ENCODE results near the gene PCDHA1.
"Not testable (repeated sequence)": the region's sequence is repeated elsewhere in the genome, so short reads cannot be mapped to it uniquely, and the experiment has no call there.

PCDHA1 gene

DNA sequence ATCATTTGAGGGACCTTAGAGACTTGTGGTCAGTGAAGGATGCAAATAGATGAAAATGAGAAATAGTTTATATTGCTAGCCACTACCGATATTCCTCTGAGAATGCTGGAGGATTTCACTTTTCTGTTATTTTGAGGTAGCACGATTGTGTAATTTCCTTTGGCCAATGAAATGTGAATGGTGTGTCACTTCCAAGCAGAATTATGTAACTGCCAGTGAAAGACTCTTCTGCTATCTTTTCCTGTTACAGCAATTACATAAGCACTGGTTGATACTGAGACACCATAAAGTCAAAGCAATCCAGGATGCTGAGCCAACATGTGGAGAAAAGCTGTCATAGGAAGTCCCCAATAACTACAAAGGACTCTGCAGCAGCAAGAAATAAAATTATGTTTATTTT, 5.1 kb downstream of the PCDHA1 start:
- Histone ChIP-seq H3K4me1 (ENCODE audit: insufficient read depth, poor library complexity, severe bottlenecking) (no peaks in the 10 kb centered on the region), H3K36me3 (ENCODE audit: low read depth) (no peaks in the 10 kb centered on the region), H3K9me3 (ENCODE audit: severe bottlenecking) (peaks cover 16% of the 10 kb centered on the region), H3K4me3 (ENCODE audit: severe bottlenecking) (no peak overlapping the region), H3K27me3 (ENCODE audit: insufficient read depth, poor library complexity, severe bottlenecking) (peaks cover 63% of the 10 kb centered on the region), H3K27ac (ENCODE audit: poor library complexity, severe bottlenecking) (no peak overlapping the region)
- DNase-seq (ENCODE audit: low spot score), result no peak
- TF ChIP-seq, protein P1, sequence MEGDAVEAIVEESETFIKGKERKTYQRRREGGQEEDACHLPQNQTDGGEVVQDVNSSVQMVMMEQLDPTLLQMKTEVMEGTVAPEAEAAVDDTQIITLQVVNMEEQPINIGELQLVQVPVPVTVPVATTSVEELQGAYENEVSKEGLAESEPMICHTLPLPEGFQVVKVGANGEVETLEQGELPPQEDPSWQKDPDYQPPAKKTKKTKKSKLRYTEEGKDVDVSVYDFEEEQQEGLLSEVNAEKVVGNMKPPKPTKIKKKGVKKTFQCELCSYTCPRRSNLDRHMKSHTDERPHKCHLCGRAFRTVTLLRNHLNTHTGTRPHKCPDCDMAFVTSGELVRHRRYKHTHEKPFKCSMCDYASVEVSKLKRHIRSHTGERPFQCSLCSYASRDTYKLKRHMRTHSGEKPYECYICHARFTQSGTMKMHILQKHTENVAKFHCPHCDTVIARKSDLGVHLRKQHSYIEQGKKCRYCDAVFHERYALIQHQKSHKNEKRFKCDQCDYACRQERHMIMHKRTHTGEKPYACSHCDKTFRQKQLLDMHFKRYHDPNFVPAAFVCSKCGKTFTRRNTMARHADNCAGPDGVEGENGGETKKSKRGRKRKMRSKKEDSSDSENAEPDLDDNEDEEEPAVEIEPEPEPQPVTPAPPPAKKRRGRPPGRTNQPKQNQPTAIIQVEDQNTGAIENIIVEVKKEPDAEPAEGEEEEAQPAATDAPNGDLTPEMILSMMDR (IDR thresholded peaks at IDR 0.05; ENCODE audit: poor library complexity, severe bottlenecking), result no peak
- ATAC-seq (ENCODE audit: low read depth), result no peak

DNA sequence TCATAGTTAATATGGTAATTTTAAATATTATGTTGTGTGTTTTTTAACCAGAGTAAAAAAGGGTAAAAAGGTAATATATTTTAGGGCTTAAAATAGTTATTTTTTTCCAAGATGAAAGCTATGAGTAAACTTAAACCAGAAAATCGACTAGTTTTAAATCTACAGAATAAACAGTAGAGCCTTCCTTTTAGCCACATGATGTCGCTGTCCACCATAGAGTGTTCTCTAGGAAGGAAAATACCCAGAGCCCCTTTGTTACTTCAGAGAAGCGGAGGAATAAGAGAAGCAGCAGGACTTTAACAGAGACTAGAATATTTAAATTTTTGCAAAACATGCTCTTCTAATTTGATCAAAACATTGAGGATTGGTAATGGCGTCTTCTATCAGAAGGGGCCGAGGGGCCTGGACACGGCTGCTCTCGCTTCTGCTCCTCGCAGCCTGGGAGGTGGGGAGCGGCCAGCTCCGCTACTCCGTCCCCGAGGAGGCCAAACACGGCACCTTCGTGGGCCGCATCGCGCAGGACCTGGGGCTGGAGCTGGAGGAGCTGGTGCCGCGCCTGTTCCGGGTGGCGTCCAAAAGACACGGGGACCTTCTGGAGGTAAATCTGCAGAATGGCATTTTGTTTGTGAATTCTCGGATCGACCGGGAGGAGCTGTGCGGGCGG, 8.8 kb downstream of the PCDHA1 start, which contains the start of gene PCDHA2:
TSS of gene PCDHA2 (plus strand) at position 258 of the 664 bp plus-strand sequence.
- TF ChIP-seq, protein P1 (IDR thresholded peaks at IDR 0.05; ENCODE audit: poor library complexity, severe bottlenecking), result no peak
- Histone ChIP-seq H3K27ac (ENCODE audit: poor library complexity, severe bottlenecking) (no peak within 1 kb of the TSS), H3K4me1 (ENCODE audit: insufficient read depth, poor library complexity, severe bottlenecking) (no peaks in the 10 kb centered on the region), H3K27me3 (ENCODE audit: insufficient read depth, poor library complexity, severe bottlenecking) (peaks cover 41% of the 10 kb centered on the region), H3K4me3 (ENCODE audit: severe bottlenecking) (no peak within 1 kb of the TSS), H3K9me3 (ENCODE audit: severe bottlenecking) (peaks cover 4% of the 10 kb centered on the region), H3K36me3 (ENCODE audit: low read depth) (no peaks in the 10 kb centered on the region)
- DNase-seq (ENCODE audit: low spot score), result no peak
- no peak for ATAC-seq (ENCODE audit: low read depth)

DNA sequence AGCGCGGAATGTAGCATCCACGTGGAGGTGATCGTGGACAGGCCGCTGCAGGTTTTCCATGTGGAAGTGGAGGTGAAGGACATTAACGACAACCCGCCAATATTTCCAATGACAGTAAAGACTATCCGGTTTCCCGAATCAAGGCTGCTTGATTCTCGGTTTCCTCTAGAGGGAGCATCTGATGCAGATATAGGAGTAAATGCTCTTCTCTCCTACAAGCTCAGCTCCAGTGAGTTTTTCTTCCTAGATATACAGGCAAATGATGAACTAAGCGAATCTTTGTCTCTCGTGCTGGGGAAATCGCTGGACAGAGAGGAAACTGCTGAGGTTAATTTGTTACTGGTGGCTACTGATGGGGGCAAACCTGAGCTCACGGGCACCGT, 9.3 kb downstream of the PCDHA1 start:
- ATAC-seq (ENCODE audit: low read depth) (no peak; the same call in 2 of the 3 replicates), DNase-seq (ENCODE audit: low spot score) (no peak)
- Histone ChIP-seq H3K27ac (ENCODE audit: poor library complexity, severe bottlenecking) (no peak overlapping the region), H3K27me3 (ENCODE audit: insufficient read depth, poor library complexity, severe bottlenecking) (peaks cover 41% of the 10 kb centered on the region), H3K4me1 (ENCODE audit: insufficient read depth, poor library complexity, severe bottlenecking) (no peaks in the 10 kb centered on the region), H3K9me3 (ENCODE audit: severe bottlenecking) (peaks cover 4% of the 10 kb centered on the region), H3K36me3 (ENCODE audit: low read depth) (no peaks in the 10 kb centered on the region), H3K4me3 (ENCODE audit: severe bottlenecking) (no peak overlapping the region)
- TF ChIP-seq, protein P1 (IDR thresholded peaks at IDR 0.05; ENCODE audit: poor library complexity, severe bottlenecking), result peak; percentile 45

DNA sequence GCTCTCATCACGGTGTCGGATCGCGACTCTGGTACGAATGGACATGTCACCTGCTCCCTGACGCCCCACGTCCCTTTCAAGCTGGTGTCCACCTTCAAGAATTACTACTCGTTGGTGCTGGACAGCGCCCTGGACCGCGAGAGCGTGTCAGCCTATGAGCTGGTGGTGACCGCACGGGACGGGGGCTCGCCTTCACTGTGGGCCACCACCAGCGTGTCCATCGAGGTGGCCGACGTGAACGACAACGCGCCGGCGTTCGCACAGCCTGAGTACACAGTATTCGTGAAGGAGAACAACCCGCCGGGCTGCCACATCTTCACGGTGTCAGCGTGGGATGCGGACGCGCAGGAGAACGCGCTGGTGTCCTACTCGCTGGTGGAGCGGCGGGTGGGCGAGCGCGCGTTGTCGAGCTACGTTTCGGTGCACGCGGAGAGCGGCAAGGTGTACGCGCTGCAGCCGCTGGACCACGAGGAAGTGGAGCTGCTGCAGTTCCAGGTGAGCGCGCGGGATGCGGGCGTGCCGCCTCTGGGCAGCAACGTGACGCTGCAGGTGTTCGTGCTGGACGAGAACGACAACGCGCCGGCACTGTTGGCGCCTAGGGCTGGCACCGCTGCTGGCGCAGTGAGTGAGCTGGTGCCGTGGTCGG, 10.3 kb downstream of the PCDHA1 start:
- not testable (repeated sequence) for ATAC-seq (ENCODE audit: low read depth)

DNA sequence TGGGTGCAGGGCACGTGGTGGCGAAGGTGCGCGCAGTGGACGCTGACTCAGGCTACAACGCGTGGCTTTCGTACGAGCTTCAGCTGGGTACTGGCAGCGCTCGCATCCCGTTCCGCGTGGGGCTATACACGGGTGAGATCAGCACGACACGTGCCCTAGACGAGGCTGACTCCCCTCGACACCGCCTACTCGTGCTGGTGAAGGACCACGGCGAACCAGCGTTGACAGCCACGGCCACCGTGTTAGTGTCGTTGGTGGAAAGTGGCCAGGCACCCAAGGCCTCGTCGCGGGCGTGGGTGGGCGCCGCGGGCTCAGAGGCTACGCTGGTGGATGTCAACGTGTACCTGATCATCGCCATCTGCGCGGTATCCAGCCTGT, 10.8 kb downstream of the PCDHA1 start:
- Histone ChIP-seq H3K4me1 (ENCODE audit: insufficient read depth, poor library complexity, severe bottlenecking) (no peaks in the 10 kb centered on the region), H3K27ac (ENCODE audit: poor library complexity, severe bottlenecking) (no peak overlapping the region), H3K36me3 (ENCODE audit: low read depth) (no peaks in the 10 kb centered on the region), H3K27me3 (ENCODE audit: insufficient read depth, poor library complexity, severe bottlenecking) (peaks cover 40% of the 10 kb centered on the region), H3K4me3 (ENCODE audit: severe bottlenecking) (no peak overlapping the region), H3K9me3 (ENCODE audit: severe bottlenecking) (peaks cover 4% of the 10 kb centered on the region)
- ATAC-seq (ENCODE audit: low read depth) (no peak), DNase-seq (ENCODE audit: low spot score) (peak; percentile 57)
- TF ChIP-seq, protein P1 (IDR thresholded peaks at IDR 0.05; ENCODE audit: poor library complexity, severe bottlenecking), result no peak

More for the DNA sequence above, 10.3 kb downstream of the PCDHA1 start:
- DNase-seq (ENCODE audit: low spot score), result peak; percentile 63
- peaks cover 40% of the 10 kb centered on the region for H3K27me3 ChIP-seq (ENCODE audit: insufficient read depth, poor library complexity, severe bottlenecking)
- not testable (repeated sequence) for H3K9me3 ChIP-seq (ENCODE audit: severe bottlenecking); H3K27ac ChIP-seq (ENCODE audit: poor library complexity, severe bottlenecking); H3K4me1 ChIP-seq (ENCODE audit: insufficient read depth, poor library complexity, severe bottlenecking); H3K36me3 ChIP-seq (ENCODE audit: low read depth); H3K4me3 ChIP-seq (ENCODE audit: severe bottlenecking)
